ENCODE data around the gene GTF2F1.

GTF2F1 gene

DNA sequence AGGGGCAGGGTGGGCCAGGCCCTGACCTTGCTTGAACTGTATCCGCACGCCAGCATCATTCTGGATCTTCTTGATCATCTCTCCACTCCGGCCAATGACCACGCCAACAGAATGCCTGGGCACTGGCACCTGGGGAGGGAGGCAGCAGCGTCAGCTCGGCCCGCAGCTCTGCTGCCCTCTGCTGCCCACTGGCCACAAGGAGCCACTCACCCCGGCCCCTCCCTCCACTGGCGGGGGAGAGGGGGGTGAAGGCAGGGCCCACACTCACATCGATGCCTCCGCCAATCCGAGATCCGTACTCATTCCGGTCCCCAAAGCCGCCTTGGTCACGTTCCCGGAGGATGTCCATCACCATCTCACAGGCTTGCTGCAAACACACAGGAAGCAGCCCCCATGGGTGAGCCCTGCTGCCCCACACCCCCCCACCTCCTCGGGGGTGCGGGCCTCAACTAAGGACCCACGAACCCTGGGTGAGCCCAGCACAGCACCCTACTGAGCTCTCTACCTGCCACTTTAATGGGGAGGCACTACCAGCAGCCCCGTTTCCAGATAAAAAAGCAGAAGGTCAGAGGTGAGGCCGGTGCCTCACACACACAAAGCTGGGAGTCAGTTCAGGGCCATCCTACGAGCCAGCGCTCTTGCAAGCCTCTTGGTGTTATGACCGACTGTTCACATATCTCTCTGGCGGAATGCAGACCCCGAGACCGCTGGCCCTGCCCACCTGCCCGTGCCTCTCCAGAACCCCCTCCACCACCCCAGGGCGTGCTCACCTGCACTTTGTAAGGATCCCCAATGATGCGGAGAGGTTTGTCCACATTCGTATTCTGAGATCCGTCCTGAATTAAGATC lies 25.0 kb upstream of the GTF2F1 start:
- TF ChIP-seq POLR2AphosphoS5 (IDR thresholded peaks at IDR 0.05; ENCODE audit: low read depth, low read length) = peak; percentile 19
- no peak for TF ChIP-seq PAX5 (IDR thresholded peaks at IDR 0.05; ENCODE audit: insufficient read depth, low read length, severe bottlenecking)
- no peak for TF ChIP-seq TAF1 (IDR thresholded peaks at IDR 0.05; ENCODE audit: low read depth, low read length)
- no peak for TF ChIP-seq SPI1 (IDR thresholded peaks at IDR 0.05; ENCODE audit: low read depth, low read length)
- peak; percentile 6; the same call in 1 of the 2 replicates for TF ChIP-seq POLR2A (IDR thresholded peaks at IDR 0.05; ENCODE audit: low read depth, low read length)
- no peak for TF ChIP-seq POU2F2 (IDR thresholded peaks at IDR 0.05; ENCODE audit: low read depth, low read length)
- no peak for FAIRE-seq

DNA sequence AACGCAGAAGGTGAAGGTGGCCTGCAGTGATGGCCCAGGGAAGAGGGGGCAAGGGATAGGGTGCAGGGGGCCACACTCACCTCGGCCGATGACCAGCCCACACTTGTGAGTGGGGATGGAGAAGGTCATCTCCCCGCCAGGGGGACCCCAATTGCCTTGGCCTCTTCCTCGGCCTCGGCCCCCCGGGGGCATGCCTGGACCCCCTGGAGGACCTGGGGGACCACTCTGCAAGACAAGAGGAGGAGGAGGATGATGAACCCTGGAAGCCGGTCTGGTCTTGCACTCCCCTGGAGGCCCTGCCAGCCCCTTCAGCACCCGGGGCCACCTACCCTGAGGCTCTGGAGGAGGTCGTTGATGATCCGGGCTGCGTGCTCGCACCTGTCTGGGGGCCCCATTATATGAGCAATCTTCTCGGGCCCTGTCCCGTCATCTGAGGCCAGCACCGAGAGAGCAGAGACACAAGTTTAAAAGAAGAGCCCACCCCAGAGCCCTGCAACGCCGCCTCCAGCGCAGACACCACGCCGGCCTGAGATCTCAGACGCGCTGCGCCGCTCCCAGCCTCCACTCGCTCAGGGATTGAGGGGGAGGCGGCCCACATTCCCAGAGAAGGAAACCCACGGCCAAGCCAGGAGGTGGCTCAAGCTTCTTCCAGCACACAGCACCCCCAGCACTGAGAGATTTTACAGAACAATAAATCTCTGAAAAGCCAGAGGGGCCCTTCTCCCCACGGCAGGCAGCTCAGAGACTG lies 23.9 kb upstream of the GTF2F1 start:
- no peak for FAIRE-seq
- TF ChIP-seq POLR2AphosphoS5 (IDR thresholded peaks at IDR 0.05; ENCODE audit: low read depth, low read length) = 0 out of 2 replicates have a peak, but pooled peaks have one; percentile 5
- TF ChIP-seq TAF1 (IDR thresholded peaks at IDR 0.05; ENCODE audit: low read depth, low read length) = no peak
- TF ChIP-seq SPI1 (IDR thresholded peaks at IDR 0.05; ENCODE audit: low read depth, low read length) = no peak
- no peak for DNase-seq (ENCODE audit: insufficient read length, low spot score)

More for the DNA sequence above, 25.0 kb upstream of the GTF2F1 start:
- no peak for DNase-seq (ENCODE audit: insufficient read length, low spot score)

DNA sequence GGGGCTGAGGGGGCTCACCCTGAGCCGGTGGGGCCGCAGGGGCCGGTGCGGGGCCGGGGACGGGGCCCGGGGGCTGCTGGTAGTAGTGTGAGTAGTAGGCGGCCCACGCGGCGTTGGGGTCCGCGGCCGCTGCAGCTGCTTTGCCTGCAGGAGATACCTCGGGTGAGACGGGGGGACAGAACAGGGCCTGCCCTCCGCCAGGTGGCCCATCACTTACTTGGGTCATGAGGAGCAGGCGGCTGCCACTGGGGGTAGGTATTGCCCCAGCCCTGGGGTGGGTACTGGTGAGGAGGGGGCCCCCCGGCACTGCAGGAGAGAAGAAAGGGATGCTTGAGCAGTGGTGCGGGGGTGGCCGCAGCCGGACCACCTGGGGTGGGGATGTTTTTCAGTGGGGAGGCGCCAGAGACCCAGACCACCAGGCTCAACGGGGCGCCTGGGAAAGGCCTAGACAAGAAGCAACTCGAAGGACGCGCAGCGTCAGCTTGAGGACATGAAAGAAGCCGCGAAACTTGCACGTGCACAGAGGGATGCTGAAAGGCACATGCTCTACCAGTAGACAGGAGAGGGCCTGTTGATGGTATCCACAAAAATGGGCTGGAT lies 22.7 kb upstream of the GTF2F1 start:
- FAIRE-seq (no peak), DNase-seq (ENCODE audit: insufficient read length, low spot score) (no peak)
- TF ChIP-seq SPI1 (IDR thresholded peaks at IDR 0.05; ENCODE audit: low read depth, low read length) (no peak), POLR2AphosphoS5 (IDR thresholded peaks at IDR 0.05; ENCODE audit: low read depth, low read length) (no peak), POU2F2 (IDR thresholded peaks at IDR 0.05; ENCODE audit: low read depth, low read length) (no peak), POLR2A (IDR thresholded peaks at IDR 0.05; ENCODE audit: low read depth, low read length) (no peak), PAX5 (IDR thresholded peaks at IDR 0.05; ENCODE audit: insufficient read depth, low read length, severe bottlenecking) (no peak), TAF1 (IDR thresholded peaks at IDR 0.05; ENCODE audit: low read depth, low read length) (no peak)

DNA sequence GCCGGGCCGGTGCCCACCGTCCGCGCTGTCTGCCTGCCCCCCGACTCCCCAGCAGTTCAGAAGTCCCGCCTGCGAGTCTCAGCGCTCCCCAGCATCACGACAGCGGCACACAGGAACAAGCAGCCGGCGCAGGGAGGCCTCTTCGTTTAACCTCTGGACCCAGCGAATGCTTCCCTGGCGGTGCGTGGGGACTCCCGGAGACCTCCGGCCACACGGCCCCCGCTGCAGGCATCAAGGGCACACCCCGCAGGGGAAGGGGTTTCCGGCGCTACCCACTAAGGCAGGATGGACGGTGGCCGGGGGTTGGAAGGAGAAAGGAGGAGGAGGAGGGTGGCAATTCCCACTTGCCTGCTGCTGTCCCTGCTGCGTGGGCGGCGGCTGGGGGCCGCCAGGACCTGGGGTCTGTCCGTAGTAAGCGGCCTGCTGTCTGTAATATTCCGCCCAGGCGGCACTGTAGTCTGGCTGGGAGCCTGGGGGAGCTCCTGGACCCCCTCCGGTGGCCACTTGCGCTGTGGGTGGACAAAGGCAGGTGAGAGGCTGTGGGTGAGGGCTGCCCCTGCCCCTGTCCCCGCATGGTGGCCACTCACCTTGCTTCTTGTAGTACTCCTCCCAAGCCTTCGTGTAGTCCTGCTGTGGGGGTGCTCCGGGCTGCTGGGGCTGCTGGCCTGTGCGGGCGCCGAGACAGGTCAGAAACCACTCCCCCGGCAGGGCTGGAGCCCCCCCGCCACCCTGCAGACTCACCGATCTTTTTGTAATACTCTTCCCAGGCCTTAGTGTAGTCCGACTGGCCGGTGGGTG lies 22.0 kb upstream of the GTF2F1 start:
- FAIRE-seq (no peak), DNase-seq (ENCODE audit: insufficient read length, low spot score) (no peak)
- no peak for TF ChIP-seq POU2F2 (IDR thresholded peaks at IDR 0.05; ENCODE audit: low read depth, low read length)
- peak; percentile 37; the same call in 1 of the 2 replicates for TF ChIP-seq POLR2AphosphoS5 (IDR thresholded peaks at IDR 0.05; ENCODE audit: low read depth, low read length)
- no peak for TF ChIP-seq TAF1 (IDR thresholded peaks at IDR 0.05; ENCODE audit: low read depth, low read length)
- TF ChIP-seq SPI1 (IDR thresholded peaks at IDR 0.05; ENCODE audit: low read depth, low read length) = no peak

DNA sequence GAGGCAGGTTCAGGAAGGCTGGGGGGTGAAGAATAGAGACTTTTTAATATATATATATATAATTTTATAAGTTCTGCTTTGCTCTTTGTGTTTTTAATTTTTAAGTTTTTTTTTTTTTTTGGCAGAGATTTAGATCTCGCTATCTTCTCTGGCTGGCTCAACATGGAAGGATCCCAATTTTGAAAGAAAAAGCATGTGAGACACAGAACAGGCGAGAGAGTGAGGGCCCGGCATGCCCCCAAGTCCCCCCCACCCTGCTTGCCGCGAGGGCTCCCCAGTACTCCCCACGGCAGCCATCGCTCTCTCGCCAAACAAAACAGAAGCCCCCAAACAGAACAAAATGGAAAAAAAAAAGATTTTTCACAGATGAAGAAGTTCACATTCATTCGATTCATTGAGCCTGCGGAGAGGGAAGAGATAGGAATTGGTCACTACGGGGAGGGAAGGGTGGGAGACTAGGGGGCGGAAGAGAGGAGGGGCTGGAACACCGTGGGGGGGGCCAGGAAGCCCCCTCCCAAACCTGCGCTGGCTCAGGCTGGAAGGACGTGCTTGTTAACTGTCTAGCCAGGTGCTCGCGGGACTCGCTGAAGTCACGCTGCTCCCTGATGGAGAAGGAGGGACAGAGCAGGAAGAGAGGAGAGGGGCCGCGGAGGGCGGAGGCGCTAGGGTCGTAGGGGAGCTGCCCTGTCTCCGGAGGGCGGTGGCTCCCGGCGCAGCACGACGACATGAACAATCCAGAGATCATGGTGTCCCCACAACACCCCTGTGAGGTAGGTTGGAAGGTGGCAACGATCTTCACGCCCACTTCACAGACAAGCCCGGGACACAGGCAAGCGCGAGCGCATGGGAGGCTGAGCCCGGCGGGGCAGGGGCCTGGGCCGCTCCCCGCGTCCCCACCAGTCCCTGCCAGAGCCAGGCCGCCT lies 21.0 kb upstream of the GTF2F1 start:
- TF ChIP-seq POLR2A (IDR thresholded peaks at IDR 0.05; ENCODE audit: low read depth, low read length) (no peak), SPI1 (IDR thresholded peaks at IDR 0.05; ENCODE audit: low read depth, low read length) (no peak), POLR2AphosphoS5 (IDR thresholded peaks at IDR 0.05; ENCODE audit: low read depth, low read length) (no peak), TAF1 (IDR thresholded peaks at IDR 0.05; ENCODE audit: low read depth, low read length) (no peak), POU2F2 (IDR thresholded peaks at IDR 0.05; ENCODE audit: low read depth, low read length) (no peak), PAX5 (IDR thresholded peaks at IDR 0.05; ENCODE audit: insufficient read depth, low read length, severe bottlenecking) (no peak)
- no peak for FAIRE-seq
- DNase-seq (ENCODE audit: insufficient read length, low spot score) = no peak

DNA sequence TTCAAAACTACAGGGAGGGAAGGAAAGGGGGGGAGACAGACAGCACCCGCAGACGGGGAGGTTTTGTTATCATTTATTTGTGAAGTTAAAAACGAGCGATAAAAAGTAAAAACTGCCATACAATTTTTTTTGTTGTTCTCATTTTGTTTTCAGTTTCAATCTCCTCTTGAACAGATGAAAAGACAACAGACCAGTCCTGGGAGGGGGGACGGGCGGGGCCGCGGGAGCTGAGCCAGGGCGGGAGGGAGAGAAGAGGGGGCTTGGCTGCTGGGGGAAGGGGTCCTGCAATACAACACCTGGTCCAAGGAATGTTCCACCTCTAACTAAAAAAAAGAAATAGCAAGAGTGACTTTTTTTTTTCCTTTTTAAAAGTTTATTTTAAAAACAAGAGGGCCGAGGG lies 20.3 kb upstream of the GTF2F1 start:
- FAIRE-seq = no peak
- no peak for TF ChIP-seq POLR2AphosphoS5 (IDR thresholded peaks at IDR 0.05; ENCODE audit: low read depth, low read length)
- no peak for TF ChIP-seq SPI1 (IDR thresholded peaks at IDR 0.05; ENCODE audit: low read depth, low read length)

DNA sequence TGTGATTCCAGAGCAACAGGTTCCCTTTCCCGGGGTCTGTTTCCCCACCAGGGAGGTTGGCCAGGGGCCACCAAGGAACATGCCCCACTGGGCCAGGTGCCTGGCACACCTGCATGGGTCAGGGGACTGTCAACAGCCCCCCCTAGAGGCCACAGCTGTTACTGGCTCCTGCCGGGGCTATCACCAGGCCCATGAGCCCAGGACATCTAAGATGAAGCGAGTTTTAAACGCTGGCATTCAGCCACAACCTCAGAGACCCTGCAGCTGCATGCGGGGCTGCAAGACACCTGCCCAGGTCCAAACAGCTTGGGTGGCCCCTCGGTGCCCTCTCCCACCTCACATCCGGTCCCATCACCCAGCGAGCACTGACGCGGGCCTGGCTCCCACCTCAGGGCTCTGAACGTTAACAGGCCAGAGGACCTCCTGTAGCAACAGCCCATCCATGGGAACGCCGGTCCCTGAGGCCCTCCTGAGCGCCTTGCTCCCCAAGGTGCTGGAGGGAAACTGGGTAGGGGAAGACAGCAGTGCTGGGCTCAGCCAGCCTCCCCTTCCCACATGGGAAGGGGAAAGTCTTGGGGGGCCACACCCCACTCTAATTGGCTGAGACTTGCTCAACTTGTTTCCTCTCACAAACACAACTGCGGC lies 19.6 kb upstream of the GTF2F1 start:
- TF ChIP-seq PAX5 (IDR thresholded peaks at IDR 0.05; ENCODE audit: insufficient read depth, low read length, severe bottlenecking) = no peak
- TF ChIP-seq SPI1 (IDR thresholded peaks at IDR 0.05; ENCODE audit: low read depth, low read length) = no peak
- TF ChIP-seq POU2F2 (IDR thresholded peaks at IDR 0.05; ENCODE audit: low read depth, low read length) = no peak
- no peak; the same call in 1 of the 2 replicates for TF ChIP-seq POLR2AphosphoS5 (IDR thresholded peaks at IDR 0.05; ENCODE audit: low read depth, low read length)
- no peak; the same call in 1 of the 2 replicates for TF ChIP-seq POLR2A (IDR thresholded peaks at IDR 0.05; ENCODE audit: low read depth, low read length)
- TF ChIP-seq TAF1 (IDR thresholded peaks at IDR 0.05; ENCODE audit: low read depth, low read length) = no peak
- DNase-seq (ENCODE audit: insufficient read length, low spot score) (peak; percentile 69), FAIRE-seq (no peak)

More for the DNA sequence above, 20.3 kb upstream of the GTF2F1 start:
- DNase-seq (ENCODE audit: insufficient read length, low spot score) = no peak

DNA sequence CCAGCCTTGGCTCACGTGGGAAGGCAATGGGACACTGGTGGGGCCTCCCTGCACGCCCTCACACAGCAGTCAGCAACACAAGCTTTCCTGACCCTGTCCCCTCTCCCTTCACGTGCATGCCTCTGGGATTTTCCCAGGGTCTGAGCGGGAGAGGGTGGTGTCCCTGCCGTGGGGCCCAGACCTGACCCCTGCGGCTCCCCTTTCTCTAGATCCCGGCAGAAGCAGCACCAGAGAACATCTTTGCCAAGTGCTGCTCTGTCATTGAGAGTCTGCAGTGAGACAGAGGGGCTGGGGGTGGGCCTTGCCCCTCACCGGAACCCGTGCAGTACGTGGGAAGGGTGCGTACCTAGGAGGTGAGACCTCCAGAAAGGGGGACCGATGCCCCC lies 19.1 kb upstream of the GTF2F1 start:
- no peak for DNase-seq (ENCODE audit: insufficient read length, low spot score)
- FAIRE-seq = no peak
- TF ChIP-seq POLR2A (IDR thresholded peaks at IDR 0.05; ENCODE audit: low read depth, low read length) (peak; percentile 42; the same call in 1 of the 2 replicates), POLR2AphosphoS5 (IDR thresholded peaks at IDR 0.05; ENCODE audit: low read depth, low read length) (peak; percentile 15), POU2F2 (IDR thresholded peaks at IDR 0.05; ENCODE audit: low read depth, low read length) (no peak), PAX5 (IDR thresholded peaks at IDR 0.05; ENCODE audit: insufficient read depth, low read length, severe bottlenecking) (no peak), SPI1 (IDR thresholded peaks at IDR 0.05; ENCODE audit: low read depth, low read length) (no peak), TAF1 (IDR thresholded peaks at IDR 0.05; ENCODE audit: low read depth, low read length) (no peak)

Measured in GM12891 (cell line).